IPS-NIHi11 (cell line): ENCODE results near the gene ORC6.

ENCODE experiments used
- DNase-seq: peaks from one replicate; pipeline ENCODE4 v3.0.0; 2012; ENCODE audit warnings: mixed read lengths, low spot score

ORC6 gene

GRCh38 chr16:46701615-46702014, 12.2 kb downstream of the ORC6 start:
- no peak for DNase-seq

- DNase-seq: no peak
Measured at GRCh38 chr16:46702030-46702429, 12.6 kb downstream of the ORC6 start.

GRCh38 chr16:46706642-46707041, 17.2 kb downstream of the ORC6 start:
- no peak for DNase-seq

- no peak for DNase-seq
Measured at GRCh38 chr16:46709469-46710005, 20.1 kb downstream of the ORC6 start.

- no peak for DNase-seq
Measured at GRCh38 chr16:46711106-46712058, 21.9 kb downstream of the ORC6 start.

- DNase-seq: no peak
Measured at GRCh38 chr16:46712911-46713310, 23.5 kb downstream of the ORC6 start.

GRCh38 chr16:46713634-46714033, 24.2 kb downstream of the ORC6 start:
- DNase-seq: no peak

GRCh38 chr16:46714797-46715591, 25.5 kb downstream of the ORC6 start:
- no peak for DNase-seq

GRCh38 chr16:46715769-46716305, 26.4 kb downstream of the ORC6 start:
- no peak for DNase-seq

- no peak for DNase-seq
Measured at GRCh38 chr16:46717692-46718091, 28.2 kb downstream of the ORC6 start.

GRCh38 chr16:46718214-46718613, 28.8 kb downstream of the ORC6 start:
- no peak for DNase-seq

GRCh38 chr16:46719528-46719927, 30.1 kb downstream of the ORC6 start:
- DNase-seq: no peak

- DNase-seq: no peak
Measured at GRCh38 chr16:46720619-46721018, 31.2 kb downstream of the ORC6 start.

- no peak for DNase-seq
Measured at GRCh38 chr16:46721885-46722284, 32.4 kb downstream of the ORC6 start.

- DNase-seq: no peak
Measured at GRCh38 chr16:46727184-46727583, 37.7 kb downstream of the ORC6 start.

GRCh38 chr16:46727630-46728029, 38.2 kb downstream of the ORC6 start:
- no peak for DNase-seq

- DNase-seq: no peak
Measured at GRCh38 chr16:46728806-46729205, 39.3 kb downstream of the ORC6 start.

- DNase-seq: no peak
Measured at GRCh38 chr16:46729326-46729995, 40.0 kb downstream of the ORC6 start.

- no peak for DNase-seq
Measured at GRCh38 chr16:46730126-46730525, 40.7 kb downstream of the ORC6 start.

GRCh38 chr16:46730801-46731690, 41.6 kb downstream of the ORC6 start:
- DNase-seq: no peak
